ENCODE results near the gene TRAK1.

TRAK1 gene

GRCh38 chr3:42157540-42158538, 66.7 kb downstream of the TRAK1 start:
- DNase-seq (ENCODE audit: low spot score), result no peak

GRCh38 chr3:42159147-42159546, 68.0 kb downstream of the TRAK1 start:
- no peak for DNase-seq (ENCODE audit: low spot score)

- DNase-seq (ENCODE audit: low spot score), result peak; percentile 21
Measured at GRCh38 chr3:42159706-42160472, 68.7 kb downstream of the TRAK1 start.

GRCh38 chr3:42161050-42161935, 70.1 kb downstream of the TRAK1 start:
- no peak for DNase-seq (ENCODE audit: low spot score)

- DNase-seq (ENCODE audit: low spot score), result no peak
Measured at GRCh38 chr3:42162462-42162861, 71.3 kb downstream of the TRAK1 start.

GRCh38 chr3:42163622-42164244, 72.6 kb downstream of the TRAK1 start:
- DNase-seq (ENCODE audit: low spot score), result no peak

GRCh38 chr3:42164656-42165055, 73.5 kb downstream of the TRAK1 start:
- no peak for DNase-seq (ENCODE audit: low spot score)

- no peak for DNase-seq (ENCODE audit: low spot score)
Measured at GRCh38 chr3:42165211-42165610, 74.1 kb downstream of the TRAK1 start.

GRCh38 chr3:42166214-42166613, 75.1 kb downstream of the TRAK1 start:
- DNase-seq (ENCODE audit: low spot score), result no peak

- no peak for DNase-seq (ENCODE audit: low spot score)
Measured at GRCh38 chr3:42166662-42167300, 75.6 kb downstream of the TRAK1 start.

GRCh38 chr3:42169579-42170120, 78.5 kb downstream of the TRAK1 start:
- DNase-seq (ENCODE audit: low spot score), result no peak

GRCh38 chr3:42172047-42172654, 81.0 kb downstream of the TRAK1 start:
- DNase-seq (ENCODE audit: low spot score), result no peak

- DNase-seq (ENCODE audit: low spot score), result no peak
Measured at GRCh38 chr3:42173307-42173706, 82.2 kb downstream of the TRAK1 start.

- DNase-seq (ENCODE audit: low spot score), result no peak
Measured at GRCh38 chr3:42174679-42175385, 83.7 kb downstream of the TRAK1 start.

GRCh38 chr3:42175386-42176240, 84.5 kb downstream of the TRAK1 start:
- no peak for DNase-seq (ENCODE audit: low spot score)

- no peak for DNase-seq (ENCODE audit: low spot score)
Measured at GRCh38 chr3:42176242-42177034, 85.3 kb downstream of the TRAK1 start.

GRCh38 chr3:42177068-42177800, 86.1 kb downstream of the TRAK1 start:
- no peak for DNase-seq (ENCODE audit: low spot score)
